ENCODE measurements around the gene CCDC142. TPM values are rescaled to one million over a fixed set of nuclear protein-coding genes. Genes with fewer than 3 reads are reported as not detected.

CCDC142 gene
- total and polyA plus RNA-seq, 9 of the 15 experiments (the other 6 are each of a cell fraction or from before 2014, with no cell fraction given) = 0.55 to 11.7 (median 7.2) TPM

GRCh38 chr2:74531666-74532065, 48.9 kb upstream of the CCDC142 start (continued):
- TF ChIP-seq BHLHE40 (IDR thresholded peaks at IDR 0.05; ENCODE audit: low read length) (no peak), ZNF347 (CRISPR knock-in tag; IDR thresholded peaks at IDR 0.05; ENCODE audit: low read depth) (no peak), CREB3L1 (IDR thresholded peaks at IDR 0.05; ENCODE audit: borderline replicate concordance, low read depth) (no peak), CBFB (CRISPR knock-in tag; IDR thresholded peaks at IDR 0.05) (no peak)

GRCh38 chr2:74530239-74531187, 47.7 kb upstream of the CCDC142 start:
- DNase-seq (ENCODE audit: extremely low read depth in 1 of 4, low spot score in 3 of 4) = peak; percentile 85 to 96 (median 92)
- in situ Hi-C loops (cut with MboI) = no loop called here
- TF ChIP-seq STAT5B (CRISPR knock-in tag; IDR thresholded peaks at IDR 0.05) (no peak), ZNF41 (CRISPR knock-in tag; conservative IDR thresholded peaks at IDR 0.05) (no peak), RBFOX2 (IDR thresholded peaks at IDR 0.05; ENCODE audit: low read depth, low read length) (peak; percentile 54; the same call in 1 of the 2 replicates), NELFE (IDR thresholded peaks at IDR 0.05; ENCODE audit: insufficient read depth, insufficient read length) (no peak), KLF10 (CRISPR knock-in tag; IDR thresholded peaks at IDR 0.05) (no peak), ZBTB49 (CRISPR knock-in tag; IDR thresholded peaks at IDR 0.05; ENCODE audit: borderline replicate concordance) (no peak), SIN3A (IDR thresholded peaks at IDR 0.05; ENCODE audit: borderline replicate concordance in 2 of 2, control insufficient read depth in 1 of 2, low read depth in 2 of 2, low read length in 2 of 2) (peak in 1 of 2 experiments; percentile 87; a peak in 1 of 4 replicates), E2F3 (CRISPR knock-in tag; IDR thresholded peaks at IDR 0.05) (peak; percentile 79), TAF1 (IDR thresholded peaks at IDR 0.05; ENCODE audit: control insufficient read depth, extremely low read depth, insufficient read depth, low read length, severe bottlenecking) (peak; percentile 70), ELF2 (CRISPR knock-in tag; IDR thresholded peaks at IDR 0.05) (no peak), MTA3 (IDR thresholded peaks at IDR 0.05; ENCODE audit: borderline replicate concordance) (0 out of 2 replicates have a peak, but pooled peaks have one; percentile 49)

More at GRCh38 chr2:74530239-74531187, 47.7 kb upstream of the CCDC142 start:
- no peaks in the 10 kb centered on the region for H3K9me3 ChIP-seq (replicated peaks; ENCODE audit: control insufficient read depth, insufficient read depth, low read depth, low read length)
- peak; percentile 97 for FAIRE-seq
- H3K9ac ChIP-seq (ENCODE audit: insufficient read depth in 1 of 2, low read depth in 2 of 2, low read length in 2 of 2) = peak overlapping the region; percentile 95 to 97
- TSS peak; percentile 62 for BruUV-seq (replicated peaks)
- H3K27me3 ChIP-seq (ENCODE audit: control insufficient read depth in 2 of 2, insufficient read depth in 2 of 2, low read length in 2 of 2) = no peaks in the 10 kb centered on the region
- H3K79me2 ChIP-seq (ENCODE audit: control insufficient read depth, insufficient read depth, low read length) = peaks cover 52% of the 10 kb centered on the region
- peak; percentile 80 for ATAC-seq
- peak overlapping the region; percentile 96 for H3K4me3 ChIP-seq
- ChIA-PET CTCF (ENCODE audit: low intra/inter-chr PET ratio) (interaction anchor here (1.5 to 2.0 kb wide), 2 partner anchors 48 to 57 kb away, joined by 4 to 12 read pairs; partner anchors contain the start of genes CCDC142 and TTC31), POLR2A (interaction anchor here (0.6 to 3.9 kb wide), 21 partner anchors 9 to 627 kb away, joined by 3 to 25 read pairs (median 4); partner anchors contain the start of genes CCDC142, LOXL3, MRPL53 and TTC31)
- under 1% methylated on average over 35 of the region's 54 CpGs for WGBS (ENCODE audit: insufficient coverage, low coverage, missing lambda C conversion rate)
- H3K36me3 ChIP-seq (ENCODE audit: control insufficient read depth, insufficient read depth, low read length) = peaks cover 65% of the 10 kb centered on the region
- H3K27ac ChIP-seq (ENCODE audit: extremely low read depth, low read depth, low read length) = peak overlapping the region; percentile 84
- intact Hi-C loops (cut with micrococcal nuclease) = loop anchor here (2.0 to 5.0 kb wide), 3 partner anchors 24 to 278 kb away; partner anchors contain the start of gene DOK1
- peak overlapping the region; percentile 70 for H2AFZ ChIP-seq (ENCODE audit: low read depth, low read length)
- peaks cover 5% of the 10 kb centered on the region; the same call in 1 of the 2 replicates for H4K20me1 ChIP-seq (replicated peaks; ENCODE audit: control insufficient read depth, insufficient read depth, low read length)
- H3K4me1 ChIP-seq (replicated peaks in 1 of 2; ENCODE audit: control insufficient read depth in 2 of 2, insufficient read depth in 2 of 2, low read length in 2 of 2) = peaks cover 28 to 37% of the 10 kb centered on the region in 2 experiments
- H3K4me2 ChIP-seq (ENCODE audit: insufficient read depth, low read length) = peak overlapping the region; percentile 97
- H3K9me1 ChIP-seq (ENCODE audit: control insufficient read depth, insufficient read depth, low read length) = peaks cover 3% of the 10 kb centered on the region

All from K562 (cell line).